H9 (cell line): ENCODE measurements around the gene NRIP3. TPM values are rescaled to one million over a fixed set of nuclear protein-coding genes. Genes with fewer than 3 reads are reported as not detected.

Source experiments
- DNase-seq: peaks from one replicate; pipeline ENCODE4 v3.0.0-alpha.2; 2017
- H2AFZ ChIP-seq: one replicate; pipeline ENCODE4 v1.6.1; 2013; ENCODE audit warnings: mild to moderate bottlenecking, low read length, control low read depth, moderate library complexity
- H2AK5ac ChIP-seq: 2 replicates; pipeline ENCODE4 v1.6.1; 2013; ENCODE audit warnings: low read length, control low read depth, mixed read lengths; ENCODE audit not compliant: insufficient read length
- H2BK120ac ChIP-seq: one replicate; pipeline ENCODE4 v1.6.1; 2013; ENCODE audit warnings: low read depth, mild to moderate bottlenecking, low read length, control low read depth, inconsistent platforms; ENCODE audit not compliant: poor library complexity, severe bottlenecking
- H2BK12ac ChIP-seq: 2 replicates; pipeline ENCODE4 v1.6.1; 2013; ENCODE audit warnings: low read length, control low read depth, mixed read lengths, low read depth; ENCODE audit not compliant: insufficient read length
- H2BK15ac ChIP-seq: 2 replicates; pipeline ENCODE4 v1.6.1; 2013; ENCODE audit warnings: low read depth, low read length, control low read depth
- H2BK20ac ChIP-seq: one replicate; pipeline ENCODE4 v1.6.1; 2013; ENCODE audit warnings: low read depth, mild to moderate bottlenecking, low read length, control low read depth, inconsistent platforms; ENCODE audit not compliant: poor library complexity, severe bottlenecking
- H2BK5ac ChIP-seq: 2 replicates; pipeline ENCODE4 v1.6.1; 2013; ENCODE audit warnings: low read length, control low read depth, mixed read lengths; ENCODE audit not compliant: insufficient read length
- H3K14ac ChIP-seq: 2 replicates; pipeline ENCODE4 v1.6.1; 2013; ENCODE audit warnings: low read length, control low read depth; ENCODE audit not compliant: insufficient read depth
- H3K18ac ChIP-seq: 2 replicates; pipeline ENCODE4 v1.6.1; 2013; ENCODE audit warnings: low read depth, mild to moderate bottlenecking, mixed read lengths, low read length, control low read depth; ENCODE audit not compliant: insufficient read length
- H3K23ac ChIP-seq: 2 replicates; pipeline ENCODE4 v1.6.1; 2013; ENCODE audit warnings: low read length, control low read depth, mixed read lengths, low read depth; ENCODE audit not compliant: insufficient read length
- H3K23me2 ChIP-seq: 2 replicates; pipeline ENCODE4 v1.6.1; 2013; ENCODE audit warnings: low read depth, mild to moderate bottlenecking, mixed read lengths, low read length, control low read depth; ENCODE audit not compliant: insufficient read length, poor library complexity, severe bottlenecking
- H3K27ac ChIP-seq: 2 replicates; pipeline ENCODE4 v1.5.1; 2013; ENCODE audit warnings: low read length, control low read depth, mixed read lengths, low read depth; ENCODE audit not compliant: insufficient read length
- H3K27me3 ChIP-seq: 2 replicates; pipeline ENCODE4 v1.6.1; 2013; ENCODE audit warnings: low read length, control low read depth, inconsistent platforms; ENCODE audit not compliant: insufficient read depth
- H3K4ac ChIP-seq: 2 replicates; pipeline ENCODE4 v1.6.1; 2013; ENCODE audit warnings: low read depth, mild to moderate bottlenecking, control low read depth, inconsistent platforms, low read length, moderate library complexity
- H3K4me1 ChIP-seq: 2 replicates; pipeline ENCODE4 v1.6.1; 2013; ENCODE audit warnings: low read length, control low read depth, inconsistent platforms; ENCODE audit not compliant: insufficient read depth
- H3K4me2 ChIP-seq: 2 replicates; pipeline ENCODE4 v1.6.1; 2013; ENCODE audit warnings: low read length, control low read depth, mixed read lengths; ENCODE audit not compliant: insufficient read length, insufficient read depth
- H3K56ac ChIP-seq: 2 replicates; pipeline ENCODE4 v1.6.1; 2013; ENCODE audit warnings: low read depth, mild to moderate bottlenecking, mixed read lengths, low read length, control low read depth; ENCODE audit not compliant: insufficient read length
- H3K79me1 ChIP-seq: 2 replicates; pipeline ENCODE4 v1.6.1; 2013; ENCODE audit warnings: low read depth, mild to moderate bottlenecking, moderate library complexity, low read length, control low read depth, inconsistent platforms; ENCODE audit not compliant: insufficient read depth, poor library complexity, severe bottlenecking
- H3K79me2 ChIP-seq: 2 replicates; pipeline ENCODE4 v1.6.1; 2013; ENCODE audit warnings: low read length, control low read depth, inconsistent platforms; ENCODE audit not compliant: insufficient read depth
- H3K9ac ChIP-seq: 2 replicates; pipeline ENCODE4 v1.6.1; 2013; ENCODE audit warnings: low read length, control low read depth, mixed read lengths; ENCODE audit not compliant: insufficient read length; ENCODE audit errors: extremely low read depth
- H3K9me3 ChIP-seq: one replicate; pipeline ENCODE4 v1.6.1; 2013; ENCODE audit warnings: low read depth, low read length, inconsistent platforms; ENCODE audit not compliant: control insufficient read depth
- H3T11ph ChIP-seq: one replicate; pipeline ENCODE4 v1.6.1; 2013; ENCODE audit warnings: mild to moderate bottlenecking, low read length, control low read depth, inconsistent platforms
- H4K20me1 ChIP-seq: one replicate; pipeline ENCODE4 v1.6.1; 2013; ENCODE audit not compliant: control insufficient read depth, insufficient read length, insufficient read depth
- H4K5ac ChIP-seq: 2 replicates; pipeline ENCODE4 v1.6.1; 2013; ENCODE audit warnings: low read depth, mild to moderate bottlenecking, mixed read lengths, low read length, control low read depth; ENCODE audit not compliant: insufficient read length
- H4K8ac ChIP-seq: replicated peaks from 2 replicates; pipeline ENCODE4 v1.6.1; 2013; ENCODE audit warnings: low read length, control low read depth, mixed read lengths, low read depth; ENCODE audit not compliant: insufficient read length
- H4K91ac ChIP-seq: 2 replicates; pipeline ENCODE4 v1.6.1; 2013; ENCODE audit warnings: low read depth, mild to moderate bottlenecking, moderate library complexity, mixed read lengths, low read length, control low read depth; ENCODE audit not compliant: insufficient read length
- H3K27ac Mint-ChIP-seq, 3 experiments: 2 replicates in 2 of 3; 3 replicates in 1 of 3; pipeline ENCODE4 v1.8.0; 2020 to 2021; ENCODE audit warnings: mixed read lengths in 3 of 3, mild to moderate bottlenecking in 1 of 3, moderate library complexity in 1 of 3
- H3K27me3 Mint-ChIP-seq: 2 replicates; pipeline ENCODE4 v1.8.0; 2021; ENCODE audit warnings: low read depth, mild to moderate bottlenecking, moderate library complexity, mixed read lengths
- H3K36me3 Mint-ChIP-seq, 3 experiments: 2 replicates in 2 of 3; 3 replicates in 1 of 3; pipeline ENCODE4 v1.8.0; 2020 to 2021; ENCODE audit warnings: low read depth in 3 of 3, mixed read lengths in 3 of 3; ENCODE audit not compliant: insufficient read depth in 1 of 3
- H3K4me1 Mint-ChIP-seq, 2 experiments: 2 replicates each; pipeline ENCODE4 v1.8.0; 2020; ENCODE audit warnings: mixed read lengths in 2 of 2
- H3K4me3 Mint-ChIP-seq, 2 experiments: 2 replicates in 1 of 2; 3 replicates in 1 of 2; pipeline ENCODE4 v1.8.0; 2020 to 2021; ENCODE audit warnings: mild to moderate bottlenecking in 2 of 2, mixed read lengths in 2 of 2, moderate library complexity in 1 of 2
- H3K9me3 Mint-ChIP-seq, 2 experiments: 2 replicates in 1 of 2; 3 replicates in 1 of 2; pipeline ENCODE4 v1.8.0; 2020; ENCODE audit warnings: mild to moderate bottlenecking in 2 of 2, mixed read lengths in 2 of 2, moderate library complexity in 1 of 2
- CTCF ChIP-seq: fragments of 200-600 bp; sonication (generic); conservative IDR thresholded peaks from 3 replicates; pipeline ENCODE4 v1.8.0; 2021; ENCODE audit warnings: antibody characterized with exemption, mild to moderate bottlenecking
- WGBS: extraction: QIAGEN DNeasy Blood & Tissue Kit; methylation state at CpG from one replicate; pipeline ENCODE4 v1.1.7; 2013; ENCODE audit warnings: missing lambda C conversion rate, low lambda C conversion rate, mixed read lengths; ENCODE audit not compliant: insufficient read length; ENCODE audit errors: extremely low coverage; 5-methylcytosine and 5-hydroxymethylcytosine counted together
- total RNA-seq: library from RNA; stranded (reverse); gene quantifications from 2 replicates; pipeline ENCODE4 v1.2.1, GENCODE V29; 2021

Gene NRIP3
- total RNA-seq, 1 experiment from 2014 or later = 4.2 TPM

GRCh38 chr11:9016916-9017642, 13.3 kb upstream of the NRIP3 start:
- Histone ChIP-seq H3K4me2 (no peak overlapping the region), H3K79me2 (no peaks in the 10 kb centered on the region), H3K79me1 (no peaks in the 10 kb centered on the region), H2AFZ (no peak overlapping the region), H3K27ac (no peak overlapping the region), H4K91ac (no peak overlapping the region), H3K4ac (no peak overlapping the region), H2BK15ac (no peak overlapping the region), H3T11ph (no peak overlapping the region), H3K23ac (no peak overlapping the region), H3K14ac (no peak overlapping the region), H2AK5ac (no peak overlapping the region), H3K18ac (no peak overlapping the region), H2BK12ac (no peak overlapping the region), H3K9ac (no peak overlapping the region), H2BK20ac (no peak overlapping the region), H3K27me3 (no peaks in the 10 kb centered on the region), H4K5ac (no peak overlapping the region), H3K4me1 (no peaks in the 10 kb centered on the region), H4K20me1 (no peaks in the 10 kb centered on the region), H3K23me2 (no peaks in the 10 kb centered on the region), H4K8ac (no peak overlapping the region), H3K56ac (no peak overlapping the region), H2BK120ac (no peak overlapping the region), H2BK5ac (no peak overlapping the region), H3K9me3 (no peaks in the 10 kb centered on the region)
- TF ChIP-seq CTCF = no peak
- DNase-seq = no peak
- no CpG with 5 or more reads among the region's 6 CpGs for WGBS
- Mint-ChIP-seq H3K4me1 (peaks cover 3 to 4% of the 10 kb centered on the region in 2 experiments; a peak in 3 of 4 replicates), H3K9me3 (peaks cover 0 to 2% of the 10 kb centered on the region in 2 experiments; a peak in 1 of 5 replicates), H3K36me3 (no peaks in the 10 kb centered on the region), H3K27ac (no peak overlapping the region), H3K27me3 (no peaks in the 10 kb centered on the region), H3K4me3 (no peak overlapping the region)
